ENCODE measurements around the gene ELP1.

GRCh38 chr9:108851138-108851537, 82.8 kb downstream of the ELP1 start:
- TF ChIP-seq, protein P1, sequence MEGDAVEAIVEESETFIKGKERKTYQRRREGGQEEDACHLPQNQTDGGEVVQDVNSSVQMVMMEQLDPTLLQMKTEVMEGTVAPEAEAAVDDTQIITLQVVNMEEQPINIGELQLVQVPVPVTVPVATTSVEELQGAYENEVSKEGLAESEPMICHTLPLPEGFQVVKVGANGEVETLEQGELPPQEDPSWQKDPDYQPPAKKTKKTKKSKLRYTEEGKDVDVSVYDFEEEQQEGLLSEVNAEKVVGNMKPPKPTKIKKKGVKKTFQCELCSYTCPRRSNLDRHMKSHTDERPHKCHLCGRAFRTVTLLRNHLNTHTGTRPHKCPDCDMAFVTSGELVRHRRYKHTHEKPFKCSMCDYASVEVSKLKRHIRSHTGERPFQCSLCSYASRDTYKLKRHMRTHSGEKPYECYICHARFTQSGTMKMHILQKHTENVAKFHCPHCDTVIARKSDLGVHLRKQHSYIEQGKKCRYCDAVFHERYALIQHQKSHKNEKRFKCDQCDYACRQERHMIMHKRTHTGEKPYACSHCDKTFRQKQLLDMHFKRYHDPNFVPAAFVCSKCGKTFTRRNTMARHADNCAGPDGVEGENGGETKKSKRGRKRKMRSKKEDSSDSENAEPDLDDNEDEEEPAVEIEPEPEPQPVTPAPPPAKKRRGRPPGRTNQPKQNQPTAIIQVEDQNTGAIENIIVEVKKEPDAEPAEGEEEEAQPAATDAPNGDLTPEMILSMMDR (conservative IDR thresholded peaks at IDR 0.05; ENCODE audit: low read depth, low read length): no peak
- TF ChIP-seq EZH2 (IDR thresholded peaks at IDR 0.05; ENCODE audit: borderline replicate concordance, low read depth, low read length, poor library complexity, severe bottlenecking): no peak
